ENCODE data around the gene LSAMP. TPM values are rescaled to one million over a fixed set of nuclear protein-coding genes. Genes with fewer than 3 reads are reported as not detected.

LSAMP gene
- total RNA-seq, 6 donors from 2014 or later: 7.1 to 28.1 (median 13.4) TPM

GRCh38 chr3:115980709-115981108, 464.6 kb downstream of the LSAMP start:
- no peak for TF ChIP-seq POLR2A (IDR thresholded peaks at IDR 0.05)
- TF ChIP-seq CTCF (IDR thresholded peaks at IDR 0.05): no peak
- TF ChIP-seq EP300 (IDR thresholded peaks at IDR 0.05): no peak
- TF ChIP-seq POLR2AphosphoS5 (IDR thresholded peaks at IDR 0.05): no peak
- DNase-seq (no peak), ATAC-seq (ENCODE audit: low FRiP score in 2 of 2) (no peak)
- Histone ChIP-seq H3K4me1 (no peaks in the 10 kb centered on the region), H3K9me3 (no peaks in the 10 kb centered on the region), H3K27ac (no peak overlapping the region), H3K4me3 (no peak overlapping the region), H3K36me3 (no peaks in the 10 kb centered on the region), H3K27me3 (no peaks in the 10 kb centered on the region)
- 58 to 59% methylated on average over 3 of the region's 3 CpGs for WGBS, 2 donors

GRCh38 chr3:115977866-115978265, 467.4 kb downstream of the LSAMP start:
- WGBS, 2 donors: 76 to 81% methylated on average over 4 of the region's 4 CpGs
- Histone ChIP-seq H3K4me3 (no peak overlapping the region), H3K9me3 (no peaks in the 10 kb centered on the region), H3K27me3 (no peaks in the 10 kb centered on the region), H3K4me1 (no peaks in the 10 kb centered on the region), H3K27ac (no peak overlapping the region), H3K36me3 (no peaks in the 10 kb centered on the region)
- ATAC-seq (ENCODE audit: low FRiP score in 2 of 2) (no peak), DNase-seq (no peak)
- no peak for TF ChIP-seq POLR2AphosphoS5 (IDR thresholded peaks at IDR 0.05)
- no peak for TF ChIP-seq POLR2A (IDR thresholded peaks at IDR 0.05)
- no peak for TF ChIP-seq EP300 (IDR thresholded peaks at IDR 0.05)
- no peak for TF ChIP-seq CTCF (IDR thresholded peaks at IDR 0.05)

DNA sequence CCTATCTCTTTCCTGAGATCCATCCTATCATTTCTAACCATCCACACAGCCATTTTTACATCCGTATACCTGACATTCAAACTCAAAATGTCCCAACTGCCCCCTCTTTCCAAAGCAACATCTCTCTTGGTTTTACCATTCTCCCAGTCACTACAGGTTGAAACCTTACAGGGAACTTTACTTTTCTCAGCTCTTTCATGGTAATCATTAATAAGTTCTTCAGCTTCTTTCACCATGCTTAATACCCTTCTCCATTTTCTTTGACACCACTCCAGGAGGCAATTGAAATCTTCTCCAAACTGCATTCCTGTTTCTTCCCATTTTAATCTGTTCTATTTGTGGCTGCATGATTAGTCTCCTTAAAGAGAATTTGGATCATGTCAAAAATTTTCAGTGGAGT, 469.5 kb downstream of the LSAMP start:
- H3K27me3 ChIP-seq: no peaks in the 10 kb centered on the region
- H3K9me3 ChIP-seq: no peaks in the 10 kb centered on the region
- no peak for DNase-seq
- TF ChIP-seq CTCF (IDR thresholded peaks at IDR 0.05) (no peak), POLR2A (IDR thresholded peaks at IDR 0.05) (no peak), EP300 (IDR thresholded peaks at IDR 0.05) (no peak), POLR2AphosphoS5 (IDR thresholded peaks at IDR 0.05) (no peak)
- no peaks in the 10 kb centered on the region for H3K36me3 ChIP-seq
- no peak overlapping the region for H3K4me3 ChIP-seq
- no peaks in the 10 kb centered on the region for H3K4me1 ChIP-seq
- ATAC-seq (ENCODE audit: low FRiP score in 2 of 2): no peak
- WGBS, 2 donors: 53 to 76% methylated on average over 1 of the region's 1 CpG
- no peak overlapping the region for H3K27ac ChIP-seq

DNA sequence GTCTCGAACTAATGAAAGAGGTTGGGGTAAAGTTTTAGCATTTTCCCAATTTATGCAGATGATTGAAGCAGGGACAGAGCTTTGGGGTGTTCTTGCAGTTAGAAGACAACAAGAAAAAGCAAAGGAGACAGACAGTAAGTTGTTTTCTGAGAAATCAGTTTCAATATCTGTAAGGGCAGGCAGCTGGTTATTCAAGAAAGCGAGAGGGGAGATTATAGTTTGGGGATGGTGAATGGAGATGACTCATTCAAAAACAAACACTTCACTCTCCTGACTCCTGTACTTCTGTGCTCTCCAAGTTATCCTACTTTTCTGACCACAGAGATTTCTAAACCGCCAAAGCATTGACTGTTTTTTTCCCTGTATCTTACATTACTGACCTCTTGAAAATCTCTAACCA, 469.9 kb downstream of the LSAMP start:
- Histone ChIP-seq H3K36me3 (no peaks in the 10 kb centered on the region), H3K4me3 (no peak overlapping the region), H3K9me3 (no peaks in the 10 kb centered on the region), H3K4me1 (no peaks in the 10 kb centered on the region), H3K27ac (no peak overlapping the region), H3K27me3 (no peaks in the 10 kb centered on the region)
- WGBS, 2 donors: 65 to 81% methylated on average over 3 of the region's 3 CpGs
- no peak for DNase-seq
- TF ChIP-seq POLR2A (IDR thresholded peaks at IDR 0.05): no peak
- TF ChIP-seq EP300 (IDR thresholded peaks at IDR 0.05): no peak
- TF ChIP-seq POLR2AphosphoS5 (IDR thresholded peaks at IDR 0.05): no peak
- no peak for TF ChIP-seq CTCF (IDR thresholded peaks at IDR 0.05)
- peak; percentile 41 to 69 for ATAC-seq (ENCODE audit: low FRiP score in 2 of 2)

GRCh38 chr3:115974940-115975339, 470.3 kb downstream of the LSAMP start:
- Histone ChIP-seq H3K4me1 (no peaks in the 10 kb centered on the region), H3K4me3 (no peak overlapping the region), H3K27me3 (no peaks in the 10 kb centered on the region), H3K36me3 (no peaks in the 10 kb centered on the region), H3K9me3 (no peaks in the 10 kb centered on the region), H3K27ac (no peak overlapping the region)
- ATAC-seq (ENCODE audit: low FRiP score in 2 of 2) (no peak), DNase-seq (no peak)
- TF ChIP-seq EP300 (IDR thresholded peaks at IDR 0.05) (no peak), POLR2A (IDR thresholded peaks at IDR 0.05) (no peak), POLR2AphosphoS5 (IDR thresholded peaks at IDR 0.05) (no peak), CTCF (IDR thresholded peaks at IDR 0.05) (no peak)
